ENCODE data around the gene SEPTIN10. TPM values are rescaled to one million over a fixed set of nuclear protein-coding genes. Genes with fewer than 3 reads are reported as not detected.

Gene SEPTIN10
- total and polyA plus RNA-seq, 2 of the 8 experiments (the other 6 are each of a cell fraction or from before 2014, with no cell fraction given): 23.7 to 101 TPM

GRCh38 chr2:109629867-109630266, 16.1 kb upstream of the SEPTIN10 start:
- H3K27me3 ChIP-seq (replicated peaks in 1 of 4; ENCODE audit: control insufficient read depth in 3 of 4, extremely low read depth in 1 of 4, insufficient read depth in 3 of 4, low read length in 3 of 4): no peaks in the 10 kb centered on the region
- no peak overlapping the region for H3K56ac ChIP-seq (replicated peaks; ENCODE audit: insufficient read length, low read depth, low read length)
- ChIA-PET POLR2A (ENCODE audit: partially characterized antibody) (interaction anchor here (1.6 kb wide), 1 partner anchor 17 kb away, joined by 4 read pairs; no protein-coding TSS in a partner anchor), CTCF (ENCODE audit: partially characterized antibody) (interaction anchor here (0.6 to 0.8 kb wide), 2 partner anchors 65 to 89 kb away, joined by 3 to 5 read pairs; no protein-coding TSS in a partner anchor)
- no peak overlapping the region for H3K14ac ChIP-seq (ENCODE audit: insufficient read length)
- H2BK20ac ChIP-seq (ENCODE audit: low read length): no peak overlapping the region
- no peak overlapping the region for H3K9ac ChIP-seq (replicated peaks in 1 of 4; ENCODE audit: extremely low read depth in 1 of 4, low read depth in 3 of 4, low read length in 3 of 4)
- no peaks in the 10 kb centered on the region for H4K20me1 ChIP-seq (replicated peaks in 1 of 2; ENCODE audit: control insufficient read depth in 1 of 2, insufficient read depth in 2 of 2, low read length in 2 of 2)
- H4K91ac ChIP-seq (replicated peaks; ENCODE audit: insufficient read length, low read length): no peak overlapping the region
- H3K23me2 ChIP-seq (ENCODE audit: low read depth, low read length): no peaks in the 10 kb centered on the region
- no peak overlapping the region for H3K27ac ChIP-seq (ENCODE audit: low read depth, low read length)
- H3K36me3 ChIP-seq (ENCODE audit: control insufficient read depth in 2 of 4, insufficient read depth in 4 of 4, low read length in 3 of 4): no peaks in the 10 kb centered on the region
- no peak overlapping the region for H3K4me3 ChIP-seq (ENCODE audit: extremely low read depth in 1 of 4, insufficient read depth in 2 of 4, low read depth in 3 of 4, low read length in 4 of 4)
- FAIRE-seq (no peak), DNase-seq (ENCODE audit: low read depth in 1 of 2, low spot score in 2 of 2) (no peak)
- no peaks in the 10 kb centered on the region for H3K9me3 ChIP-seq (ENCODE audit: insufficient read depth in 2 of 2, low read depth in 1 of 2, low read length in 1 of 2)
- H2BK5ac ChIP-seq (ENCODE audit: low read depth, low read length): no peak overlapping the region
- no peaks in the 10 kb centered on the region for H3K79me2 ChIP-seq (ENCODE audit: control insufficient read depth in 1 of 2, insufficient read depth in 2 of 2, low read length in 2 of 2)
- TF ChIP-seq RFX5 (IDR thresholded peaks at IDR 0.05; ENCODE audit: borderline replicate concordance, low read depth, low read length): no peak
- no peak for TF ChIP-seq ATF3 (IDR thresholded peaks at IDR 0.05; ENCODE audit: insufficient read depth, low read depth, low read length)
- TF ChIP-seq POLR2A (IDR thresholded peaks at IDR 0.05; ENCODE audit: control extremely low read depth in 1 of 2, low read depth in 2 of 2, low read length in 2 of 2): no peak
- TF ChIP-seq CHD2 (IDR thresholded peaks at IDR 0.05; ENCODE audit: low read length): no peak
- TF ChIP-seq FOSL1 (IDR thresholded peaks at IDR 0.05; ENCODE audit: insufficient read depth, low read depth, low read length): no peak
- no peak for TF ChIP-seq ATF2 (IDR thresholded peaks at IDR 0.05; ENCODE audit: low read length)
- TF ChIP-seq JUN (IDR thresholded peaks at IDR 0.05; ENCODE audit: low read depth, low read length): no peak
- no peak for TF ChIP-seq TAF7 (optimal IDR thresholded peaks at IDR 0.05; ENCODE audit: borderline replicate concordance, low read depth, low read length)
- TF ChIP-seq YY1 (IDR thresholded peaks at IDR 0.05; ENCODE audit: low read depth, low read length): no peak
- no peak for TF ChIP-seq EGR1 (IDR thresholded peaks at IDR 0.05; ENCODE audit: borderline replicate concordance, low read depth, low read length)
- TF ChIP-seq RAD21 (IDR thresholded peaks at IDR 0.05 in 1 of 2, conservative IDR thresholded peaks at IDR 0.05 in 1 of 2; ENCODE audit: low read depth in 2 of 2, low read length in 2 of 2): no peak
- H2BK120ac ChIP-seq (replicated peaks; ENCODE audit: low read depth, low read length): no peak overlapping the region
- H3K4me2 ChIP-seq (ENCODE audit: insufficient read depth in 1 of 2, low read depth in 2 of 2, low read length in 2 of 2): no peak overlapping the region
- H2AFZ ChIP-seq (ENCODE audit: low read length): no peak overlapping the region
- H3K4ac ChIP-seq (replicated peaks; ENCODE audit: insufficient read length, low read depth, low read length): no peak overlapping the region
- no peak overlapping the region for H2BK15ac ChIP-seq (ENCODE audit: low read length)
- no peak overlapping the region for H3K23ac ChIP-seq (ENCODE audit: insufficient read length)
- H3K79me1 ChIP-seq (ENCODE audit: low read depth, low read length): no peaks in the 10 kb centered on the region
- 89% methylated on average over 3 of the region's 3 CpGs; no CpG with 5 or more reads in 1 of the 2 experiments for WGBS, 2 experiments (ENCODE audit: extremely low coverage in 1 of 2, insufficient coverage in 1 of 2, insufficient read length in 1 of 2, insufficient replicate concordance in 2 of 2, low coverage in 1 of 2, low lambda C conversion rate in 2 of 2, missing lambda C conversion rate in 1 of 2)
- no peaks in the 10 kb centered on the region for H3K4me1 ChIP-seq (replicated peaks in 1 of 4; ENCODE audit: control insufficient read depth in 3 of 4, insufficient read depth in 4 of 4, low read length in 3 of 4)
- H2AK5ac ChIP-seq (ENCODE audit: low read depth, low read length): no peak overlapping the region
- H2BK12ac ChIP-seq (ENCODE audit: low read depth, low read length): no peak overlapping the region
- no peak overlapping the region for H4K8ac ChIP-seq (ENCODE audit: extremely low read depth, insufficient read depth, low read length)
- no peak overlapping the region for H3K18ac ChIP-seq (ENCODE audit: extremely low read depth, low read length)
- no peak overlapping the region for H4K5ac ChIP-seq (ENCODE audit: insufficient read length, low read depth, low read length)

Measured in H1 (cell line).